Breast epithelium (tissue), 4 donors: Measurements from ENCODE around the gene ZNF575. TPM values are rescaled to one million over a fixed set of nuclear protein-coding genes. Genes with fewer than 3 reads are reported as not detected.
A peak's percentile ranks its signal among the peaks of the same experiment; 100 is the strongest.

ENCODE experiments used
- DNase-seq, 2 donors: peaks; one replicate each; pipeline ENCODE4 v3.0.0-alpha.2; 2019; ENCODE audit warnings: low spot score in 2 of 2
- H3K27ac ChIP-seq, 2 donors: fragments of 200-600 bp; sonication (generic) in 1 of 2; one replicate each; pipeline ENCODE4 v1.5.1; 2016 to 2019; ENCODE audit warnings: mild to moderate bottlenecking in 1 of 2
- H3K27me3 ChIP-seq, 2 donors: fragments of 200-600 bp; sonication (generic) in 1 of 2; one replicate each; pipeline versions ENCODE4 v1.5.1 to v1.6.0; 2017 to 2019; ENCODE audit warnings: control low read depth in 1 of 2, mild to moderate bottlenecking in 1 of 2
- H3K36me3 ChIP-seq: fragments of 200-600 bp; one replicate; pipeline ENCODE4 v1.5.1; 2019
- H3K4me1 ChIP-seq, 2 donors: fragments of 200-600 bp; sonication (generic); one replicate each; pipeline ENCODE4 v1.5.1; 2016 to 2019; ENCODE audit warnings: control low read depth in 1 of 2
- H3K4me3 ChIP-seq, 3 donors: fragments of 200-600 bp; sonication (generic); 1 replicate in 2 of 3; 2 replicates in 1 of 3; pipeline ENCODE4 v1.5.1; 2016 to 2019; ENCODE audit warnings: mild to moderate bottlenecking in 3 of 3, moderate library complexity in 2 of 3
- H3K9me3 ChIP-seq, 2 donors: fragments of 200-600 bp; sonication (generic) in 1 of 2; one replicate each; pipeline ENCODE4 v1.5.1; 2016 to 2019; ENCODE audit warnings: control low read depth in 1 of 2
- CTCF ChIP-seq, 3 donors: fragments of 450-650 bp; IDR thresholded peaks; one replicate each; pipeline ENCODE4 v1.5.1; 2016 to 2017; ENCODE audit warnings: antibody characterized with exemption in 3 of 3, mild to moderate bottlenecking in 3 of 3, moderate library complexity in 3 of 3
- POLR2A ChIP-seq: fragments of 450-650 bp; IDR thresholded peaks from one replicate; pipeline ENCODE4 v1.6.1; 2016; ENCODE audit warnings: antibody characterized with exemption, mild to moderate bottlenecking, moderate library complexity
- POLR2AphosphoS5 ChIP-seq, 3 donors: sonication (generic); formaldehyde crosslinking; IDR thresholded peaks; one replicate each; pipeline ENCODE4 v1.6.1; 2017; ENCODE audit warnings: antibody characterized with exemption in 3 of 3
- intact Hi-C: fragments of 100-400 bp; cut with DNase I; formaldehyde crosslinking; loops from one replicate; pipeline ENCODE4 v1.15.1; 2023; ENCODE audit warnings: low total_unique reads
- total RNA-seq, 3 donors: library from RNA; depleted of rRNA; stranded (reverse); fragments of >200 nt; gene quantifications; one replicate each; pipeline ENCODE4 v1.1.0, GENCODE V29; 2016

Gene ZNF575
- total RNA-seq, 3 donors from 2014 or later: 0.59 to 0.98 (median 0.64) TPM

GRCh38 chr19:43534305-43534815 is 1.4 kb downstream of the ZNF575 start:
- no peak for DNase-seq
- no peak for TF ChIP-seq CTCF (IDR thresholded peaks at IDR 0.05)
- TF ChIP-seq POLR2AphosphoS5 (IDR thresholded peaks at IDR 0.05): no peak
- no peak for TF ChIP-seq POLR2A
- Histone ChIP-seq H3K27me3 (no peaks in the 10 kb centered on the region), H3K4me1 (no peaks in the 10 kb centered on the region), H3K27ac (peak overlapping the region; percentile 82 to 87), H3K9me3 (no peaks in the 10 kb centered on the region), H3K4me3 (peak overlapping the region; percentile 54 to 71 (median 66)), H3K36me3 (no peaks in the 10 kb centered on the region)
- intact Hi-C loops: loop anchor here (10.0 kb wide), 1 partner anchor 60 kb away; the partner anchor contains the start of genes IRGQ and ZNF576

- TF ChIP-seq CTCF (IDR thresholded peaks at IDR 0.05) (peak; percentile 57 to 64 (median 58)), POLR2A (no peak)
- Histone ChIP-seq H3K27me3 (no peaks in the 10 kb centered on the region), H3K4me1 (no peaks in the 10 kb centered on the region), H3K4me3 (peak overlapping the region in 1 of 3 donors; percentile 71), H3K9me3 (no peaks in the 10 kb centered on the region), H3K36me3 (no peaks in the 10 kb centered on the region), H3K27ac (peak overlapping the region; percentile 82 to 87)
- intact Hi-C loops: loop anchor here (10.0 kb wide), 1 partner anchor 60 kb away; the partner anchor contains the start of genes IRGQ and ZNF576
- peak; percentile 60 to 64 for DNase-seq
Observed at GRCh38 chr19:43534816-43535761, 2.1 kb downstream of the ZNF575 start.

GRCh38 chr19:43538922-43539321 is 5.9 kb downstream of the ZNF575 start:
- no peaks in the 10 kb centered on the region for H3K36me3 ChIP-seq
- H3K9me3 ChIP-seq: no peaks in the 10 kb centered on the region
- H3K4me3 ChIP-seq: no peak overlapping the region
- H3K27ac ChIP-seq: no peak overlapping the region
- DNase-seq: no peak
- no peaks in the 10 kb centered on the region for H3K4me1 ChIP-seq
- intact Hi-C loops: loop anchor here (10.0 kb wide), 1 partner anchor 56 kb away; the partner anchor contains the start of genes IRGQ and ZNF576
- TF ChIP-seq POLR2A (no peak), POLR2AphosphoS5 (IDR thresholded peaks at IDR 0.05) (no peak), CTCF (IDR thresholded peaks at IDR 0.05) (no peak)
- H3K27me3 ChIP-seq: no peaks in the 10 kb centered on the region

- DNase-seq: no peak
- Histone ChIP-seq H3K4me3 (no peak overlapping the region), H3K9me3 (no peaks in the 10 kb centered on the region), H3K27ac (no peak overlapping the region), H3K4me1 (no peaks in the 10 kb centered on the region), H3K27me3 (no peaks in the 10 kb centered on the region), H3K36me3 (no peaks in the 10 kb centered on the region)
- intact Hi-C loops: no loop called here
- no peak for TF ChIP-seq POLR2A
- no peak for TF ChIP-seq POLR2AphosphoS5 (IDR thresholded peaks at IDR 0.05)
- no peak for TF ChIP-seq CTCF (IDR thresholded peaks at IDR 0.05)
Observed at GRCh38 chr19:43540381-43540780, 7.4 kb downstream of the ZNF575 start.
